NCI-H82 treated with DMSO at 0.1 percent for 48 hours (cell line): ENCODE results near the gene HTR3D.
"Not testable (repeated sequence)": the region's sequence is repeated elsewhere in the genome, so short reads cannot be mapped to it uniquely, and the experiment has no call there.

ENCODE experiments used
- DNase-seq: peaks from one replicate; lab custom pipeline; 2025; ENCODE audit not compliant: unreplicated experiment; lab: John Stamatoyannopoulos, UW

Gene HTR3D

GRCh38 chr3:184067573-184068055, 36.1 kb downstream of the HTR3D start:
- no peak for DNase-seq

GRCh38 chr3:184068344-184068743, 36.8 kb downstream of the HTR3D start:
- no peak for DNase-seq

- not testable (repeated sequence) for DNase-seq
Measured at GRCh38 chr3:184071142-184071541, 39.6 kb downstream of the HTR3D start.

- no peak for DNase-seq
Measured at GRCh38 chr3:184073621-184074020, 42.1 kb downstream of the HTR3D start.

GRCh38 chr3:184075901-184076300, 44.4 kb downstream of the HTR3D start:
- no peak for DNase-seq

GRCh38 chr3:184077881-184078280, 46.3 kb downstream of the HTR3D start:
- DNase-seq: no peak

- DNase-seq: no peak
Measured at GRCh38 chr3:184078851-184079250, 47.3 kb downstream of the HTR3D start.

- no peak for DNase-seq
Measured at GRCh38 chr3:184081116-184081830, 49.7 kb downstream of the HTR3D start.

- DNase-seq: no peak
Measured at GRCh38 chr3:184082034-184082433, 50.5 kb downstream of the HTR3D start.

GRCh38 chr3:184082465-184082864, 50.9 kb downstream of the HTR3D start:
- no peak for DNase-seq

GRCh38 chr3:184085389-184085852, 53.9 kb downstream of the HTR3D start:
- DNase-seq: no peak
